ENCODE measurements around the gene ARMH4. TPM values are rescaled to one million over a fixed set of nuclear protein-coding genes. Genes with fewer than 3 reads are reported as not detected.

The ARMH4 gene
- total RNA-seq, 2 experiments from 2014 or later = 0.43 TPM; not detected in 1

DNA sequence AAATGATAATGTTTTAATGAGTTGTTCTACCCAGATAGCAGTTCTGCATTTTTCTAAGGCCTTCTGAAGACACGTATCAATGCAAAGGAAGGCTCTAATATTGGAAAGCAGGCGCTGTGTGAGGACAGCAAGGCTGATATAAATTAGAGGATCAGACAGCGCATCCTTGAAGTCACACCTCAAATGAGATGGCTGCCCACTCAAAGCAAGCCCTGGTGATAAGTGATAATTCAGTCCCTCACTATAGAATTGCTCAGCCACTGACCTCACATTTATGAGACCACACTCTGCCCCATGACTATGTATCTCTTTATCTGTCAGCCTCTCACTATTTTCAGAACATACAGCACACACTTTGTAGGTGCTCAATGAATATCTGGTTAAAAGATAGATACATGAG is 62.4 kb downstream of the ARMH4 start:
- Mint-ChIP-seq H3K4me3 (no peak overlapping the region), H3K36me3 (ENCODE audit: low read depth) (no peaks in the 10 kb centered on the region), H3K27ac (no peak overlapping the region), H3K27me3 (ENCODE audit: low read depth) (peaks cover 11% of the 10 kb centered on the region), H3K4me1 (ENCODE audit: low read depth) (no peaks in the 10 kb centered on the region), H3K9me3 (no peaks in the 10 kb centered on the region)
- CTCF ChIA-PET = interaction anchor here (0.6 to 1.6 kb wide), 2 partner anchors 16 to 179 kb away, joined by 3 read pairs; no protein-coding TSS in a partner anchor
- no peak for DNase-seq
- intact Hi-C loops (cut with micrococcal nuclease) = no loop called here

GRCh38 chr14:58088961-58089360 is 63.1 kb downstream of the ARMH4 start:
- Mint-ChIP-seq H3K36me3 (ENCODE audit: low read depth) (no peaks in the 10 kb centered on the region), H3K27me3 (ENCODE audit: low read depth) (peaks cover 12% of the 10 kb centered on the region), H3K9me3 (no peaks in the 10 kb centered on the region), H3K4me1 (ENCODE audit: low read depth) (no peaks in the 10 kb centered on the region), H3K4me3 (no peak overlapping the region), H3K27ac (no peak overlapping the region)
- intact Hi-C loops (cut with micrococcal nuclease) = no loop called here
- no peak for DNase-seq
- CTCF ChIA-PET = interaction anchor here (0.6 to 1.6 kb wide), 4 partner anchors 15 to 178 kb away, joined by 3 to 6 read pairs (median 3); no protein-coding TSS in a partner anchor

DNA sequence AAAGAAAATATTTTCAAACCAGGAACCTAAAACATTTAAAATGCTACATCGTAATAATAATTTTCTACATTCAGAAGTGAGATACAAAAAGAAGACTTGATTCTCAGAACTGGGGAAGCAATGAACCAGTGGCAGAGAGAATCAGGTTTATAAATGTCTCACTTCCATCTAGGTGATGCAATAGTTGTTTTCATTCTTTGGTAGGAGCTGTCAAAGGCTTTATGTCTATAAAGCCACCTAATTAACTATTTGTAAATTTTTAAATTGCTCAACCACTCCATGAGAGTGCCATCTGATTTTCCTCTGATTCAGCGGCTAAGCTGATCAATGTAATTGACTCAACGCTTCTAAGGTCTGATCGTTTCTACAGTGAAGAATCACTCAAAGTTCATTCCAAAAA is 66.1 kb downstream of the ARMH4 start:
- Mint-ChIP-seq H3K4me3 (no peak overlapping the region), H3K4me1 (ENCODE audit: low read depth) (peaks cover 6% of the 10 kb centered on the region), H3K27me3 (ENCODE audit: low read depth) (peaks cover 16% of the 10 kb centered on the region), H3K27ac (no peak overlapping the region), H3K36me3 (ENCODE audit: low read depth) (no peaks in the 10 kb centered on the region), H3K9me3 (no peaks in the 10 kb centered on the region)
- DNase-seq = no peak
- CTCF ChIA-PET = no interaction called here
- intact Hi-C loops (cut with micrococcal nuclease) = no loop called here

DNA sequence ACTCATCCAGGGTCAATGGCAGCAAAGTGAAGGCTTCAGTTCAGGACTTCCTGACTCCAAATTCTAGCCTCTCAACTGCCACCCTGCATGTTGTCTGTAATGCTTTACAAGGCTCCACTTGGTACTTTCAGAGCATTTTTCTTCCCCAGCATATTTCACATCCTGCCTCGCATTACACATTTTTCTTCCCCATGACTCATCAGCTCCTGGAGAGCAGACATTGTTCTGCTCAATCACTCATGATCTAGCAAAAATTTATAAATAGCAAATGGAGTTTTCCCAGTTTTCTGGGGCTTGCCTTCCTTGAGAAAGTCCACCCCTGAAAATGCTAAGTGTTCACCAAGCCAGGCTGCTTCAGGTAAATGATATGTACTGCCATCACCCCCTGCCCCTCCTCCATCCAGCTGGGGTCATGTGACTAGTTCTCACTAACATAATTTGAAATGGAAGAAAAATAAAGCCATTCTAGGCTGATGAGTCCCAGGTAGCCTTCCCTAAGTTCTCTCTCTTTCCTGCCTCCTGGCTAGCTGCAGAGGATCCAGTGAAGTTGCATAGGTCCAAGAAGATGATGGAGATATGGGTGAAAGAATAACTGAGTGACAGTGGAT is 69.4 kb downstream of the ARMH4 start:
- Mint-ChIP-seq H3K4me1 (ENCODE audit: low read depth) (peaks cover 6% of the 10 kb centered on the region), H3K4me3 (no peak overlapping the region), H3K27me3 (ENCODE audit: low read depth) (peaks cover 19% of the 10 kb centered on the region)

GRCh38 chr14:58082011-58082410 is 70.0 kb downstream of the ARMH4 start:
- Mint-ChIP-seq H3K4me3 (no peak overlapping the region), H3K27me3 (ENCODE audit: low read depth) (peaks cover 14% of the 10 kb centered on the region)
- CTCF ChIA-PET = interaction anchor here (1.5 to 1.8 kb wide), 2 partner anchors 9 to 10 kb away, joined by 5 to 6 read pairs; no protein-coding TSS in a partner anchor

More for the DNA sequence above, 69.4 kb downstream of the ARMH4 start:
- no peaks in the 10 kb centered on the region for H3K9me3 Mint-ChIP-seq
- intact Hi-C loops (cut with micrococcal nuclease) = no loop called here
- DNase-seq = no peak
- CTCF ChIA-PET = interaction anchor here (1.5 to 1.8 kb wide), 2 partner anchors 9 to 11 kb away, joined by 5 to 6 read pairs; no protein-coding TSS in a partner anchor
- no peaks in the 10 kb centered on the region for H3K36me3 Mint-ChIP-seq (ENCODE audit: low read depth)
- no peak overlapping the region for H3K27ac Mint-ChIP-seq

DNA sequence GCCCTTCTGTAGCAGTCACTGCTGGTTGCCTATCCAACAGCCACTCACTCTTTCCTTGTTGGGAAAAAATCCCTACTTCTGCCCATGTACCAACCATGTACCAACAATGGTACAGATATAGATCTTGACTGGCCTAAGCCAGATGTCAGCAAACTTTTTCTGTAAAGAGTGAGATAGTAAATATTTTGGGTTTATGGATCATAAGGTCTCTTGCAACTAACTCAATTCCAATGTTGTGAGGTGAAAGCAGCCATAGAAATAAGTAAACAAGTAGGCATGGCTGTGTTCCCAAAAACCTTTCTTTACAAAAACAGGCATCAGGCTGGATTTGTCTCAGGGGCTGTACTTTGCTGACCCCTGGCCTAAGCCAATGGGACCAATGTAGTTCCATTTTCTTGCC is 73.5 kb downstream of the ARMH4 start:
- no peak for DNase-seq
- no peaks in the 10 kb centered on the region for H3K9me3 Mint-ChIP-seq
- no peak overlapping the region for H3K27ac Mint-ChIP-seq
- H3K4me3 Mint-ChIP-seq = no peak overlapping the region
- intact Hi-C loops (cut with micrococcal nuclease) = no loop called here
- peaks cover 6% of the 10 kb centered on the region for H3K27me3 Mint-ChIP-seq (ENCODE audit: low read depth)
- H3K36me3 Mint-ChIP-seq (ENCODE audit: low read depth) = no peaks in the 10 kb centered on the region
- CTCF ChIA-PET = no interaction called here
- H3K4me1 Mint-ChIP-seq (ENCODE audit: low read depth) = peaks cover 6% of the 10 kb centered on the region

More at GRCh38 chr14:58082011-58082410, 70.0 kb downstream of the ARMH4 start:
- H3K27ac Mint-ChIP-seq = no peak overlapping the region
- intact Hi-C loops (cut with micrococcal nuclease) = no loop called here
- H3K36me3 Mint-ChIP-seq (ENCODE audit: low read depth) = no peaks in the 10 kb centered on the region
- no peak for DNase-seq
- H3K4me1 Mint-ChIP-seq (ENCODE audit: low read depth) = peaks cover 6% of the 10 kb centered on the region
- no peaks in the 10 kb centered on the region for H3K9me3 Mint-ChIP-seq

DNA sequence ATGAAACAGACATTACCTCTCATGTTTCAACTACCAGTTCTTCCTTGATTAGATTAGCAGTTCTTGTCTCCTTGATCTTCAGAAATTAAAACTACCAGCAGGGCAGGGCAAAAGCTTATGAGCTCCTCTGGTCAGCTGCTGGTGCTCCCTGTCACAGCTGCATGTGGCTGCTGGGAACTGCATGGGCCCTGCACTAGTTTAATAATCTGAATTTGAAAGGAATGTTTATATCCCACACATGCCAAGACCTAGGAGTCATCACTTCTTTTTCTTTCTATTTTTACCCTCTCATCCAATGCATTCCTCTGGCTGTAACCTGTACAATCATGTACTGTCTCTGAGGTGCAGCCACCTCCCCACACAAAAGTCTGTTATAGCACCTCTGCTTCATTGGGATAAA is 73.9 kb downstream of the ARMH4 start:
- Mint-ChIP-seq H3K27ac (no peak overlapping the region), H3K9me3 (no peaks in the 10 kb centered on the region), H3K4me1 (ENCODE audit: low read depth) (peaks cover 6% of the 10 kb centered on the region), H3K4me3 (no peak overlapping the region), H3K36me3 (ENCODE audit: low read depth) (no peaks in the 10 kb centered on the region), H3K27me3 (ENCODE audit: low read depth) (peaks cover 8% of the 10 kb centered on the region)
- CTCF ChIA-PET = no interaction called here
- DNase-seq = no peak
- intact Hi-C loops (cut with micrococcal nuclease) = no loop called here

GRCh38 chr14:58077621-58078020 is 74.4 kb downstream of the ARMH4 start:
- Mint-ChIP-seq H3K9me3 (no peaks in the 10 kb centered on the region), H3K4me3 (no peak overlapping the region), H3K27ac (no peak overlapping the region), H3K36me3 (ENCODE audit: low read depth) (no peaks in the 10 kb centered on the region), H3K27me3 (ENCODE audit: low read depth) (peaks cover 8% of the 10 kb centered on the region), H3K4me1 (ENCODE audit: low read depth) (peaks cover 6% of the 10 kb centered on the region)
- no peak for DNase-seq
- intact Hi-C loops (cut with micrococcal nuclease) = no loop called here
- CTCF ChIA-PET = no interaction called here

DNA sequence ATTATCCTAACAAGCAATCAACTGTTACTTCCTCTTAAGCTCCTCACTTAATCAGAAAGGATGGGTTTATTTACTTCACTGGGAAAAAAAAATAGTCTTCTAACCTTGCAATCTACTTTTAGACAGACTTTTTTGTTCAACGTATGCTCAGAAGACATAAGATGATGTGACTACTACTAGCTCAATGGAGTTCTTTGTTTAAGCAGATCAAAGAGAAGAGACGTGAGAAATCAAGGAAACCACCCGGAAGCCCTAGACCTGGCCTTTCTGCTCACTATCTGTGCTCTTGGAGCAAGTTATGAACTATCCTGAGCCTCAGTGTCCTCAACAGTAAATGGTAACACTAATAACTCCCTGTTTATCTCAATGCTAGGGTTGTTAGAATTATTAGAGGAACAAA is 78.5 kb downstream of the ARMH4 start:
- CTCF ChIA-PET = interaction anchor here (0.6 to 1.9 kb wide), 11 partner anchors 9 to 587 kb away, joined by 3 to 5 read pairs (median 3); no protein-coding TSS in a partner anchor
- intact Hi-C loops (cut with micrococcal nuclease) = loop anchor here (2.0 kb wide), 1 partner anchor 381 kb away; no protein-coding TSS in a partner anchor
- no peaks in the 10 kb centered on the region for H3K4me1 Mint-ChIP-seq (ENCODE audit: low read depth)
- H3K27me3 Mint-ChIP-seq (ENCODE audit: low read depth) = peaks cover 3% of the 10 kb centered on the region
- no peak for DNase-seq
- no peaks in the 10 kb centered on the region for H3K9me3 Mint-ChIP-seq
- no peaks in the 10 kb centered on the region for H3K36me3 Mint-ChIP-seq (ENCODE audit: low read depth)
- H3K4me3 Mint-ChIP-seq = no peak overlapping the region
- H3K27ac Mint-ChIP-seq = no peak overlapping the region

DNA sequence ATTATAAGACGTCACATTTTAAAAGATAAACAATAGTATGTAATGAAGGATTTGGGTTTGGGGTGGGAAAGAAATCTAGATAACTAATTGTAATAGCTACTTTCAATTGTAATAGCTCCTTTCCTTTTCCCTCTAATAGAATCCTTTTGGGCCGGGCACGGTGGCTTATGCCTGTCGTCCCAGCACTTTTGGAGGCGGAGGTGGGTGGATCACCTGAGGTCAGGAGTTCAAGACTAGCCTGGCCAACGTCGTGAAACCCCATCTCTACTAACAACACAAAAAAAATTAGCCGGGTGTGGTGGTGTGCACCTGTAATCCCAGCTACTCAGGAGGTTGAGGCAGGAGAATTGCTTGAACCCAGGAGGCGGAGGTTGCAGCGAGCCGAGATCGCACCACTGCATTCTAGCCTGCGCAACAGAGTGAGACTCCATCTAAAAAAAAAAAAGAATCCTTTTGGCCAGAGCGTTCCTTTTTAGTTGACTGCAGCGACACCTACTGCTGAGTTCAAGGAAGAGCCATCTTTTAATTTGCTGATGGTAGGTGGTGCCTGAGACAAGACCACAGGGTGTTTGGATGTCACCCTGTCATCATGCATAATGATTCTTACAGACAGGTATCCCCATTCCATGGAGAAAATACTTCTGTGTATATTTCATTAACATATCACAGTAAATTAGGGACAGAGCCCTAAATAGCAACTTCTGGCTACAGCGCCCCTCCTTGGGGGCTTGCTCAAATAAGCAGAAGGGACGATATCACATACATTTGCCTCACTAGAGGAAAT is 79.5 kb downstream of the ARMH4 start:
- Mint-ChIP-seq H3K4me3 (no peak overlapping the region), H3K36me3 (ENCODE audit: low read depth) (no peaks in the 10 kb centered on the region), H3K9me3 (no peaks in the 10 kb centered on the region), H3K27ac (no peak overlapping the region), H3K4me1 (ENCODE audit: low read depth) (no peaks in the 10 kb centered on the region), H3K27me3 (ENCODE audit: low read depth) (peaks cover 3% of the 10 kb centered on the region)
- DNase-seq = peak; percentile 71
- CTCF ChIA-PET = interaction anchor here (0.6 to 1.9 kb wide), 14 partner anchors 9 to 1582 kb away, joined by 3 to 9 read pairs (median 4); no protein-coding TSS in a partner anchor
- intact Hi-C loops (cut with micrococcal nuclease) = loop anchor here (1.0 to 2.0 kb wide), 4 partner anchors 380 to 1581 kb away; no protein-coding TSS in a partner anchor

DNA sequence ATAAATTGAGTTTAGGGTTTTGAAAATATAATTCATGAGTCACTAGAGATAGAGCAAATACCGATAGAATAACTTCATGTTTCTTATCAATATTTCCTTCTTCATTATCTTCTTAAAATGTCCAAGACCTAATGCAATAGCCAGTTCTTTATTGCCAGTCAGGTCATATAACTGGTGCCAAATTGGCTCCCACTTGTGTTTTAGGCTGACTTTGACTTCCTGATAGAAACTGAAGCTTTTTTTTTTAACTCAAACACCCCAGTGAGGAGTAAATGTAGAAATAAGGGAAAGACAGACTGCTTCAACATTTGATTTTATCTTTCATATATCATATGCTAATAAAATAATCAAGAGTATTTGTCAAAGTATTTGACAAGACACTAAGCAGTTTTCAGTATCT is 80.7 kb downstream of the ARMH4 start:
- Mint-ChIP-seq H3K4me1 (ENCODE audit: low read depth) (no peaks in the 10 kb centered on the region), H3K9me3 (no peaks in the 10 kb centered on the region), H3K36me3 (ENCODE audit: low read depth) (no peaks in the 10 kb centered on the region), H3K27ac (no peak overlapping the region), H3K27me3 (ENCODE audit: low read depth) (peaks cover 3% of the 10 kb centered on the region), H3K4me3 (no peak overlapping the region)
- intact Hi-C loops (cut with micrococcal nuclease) = no loop called here
- CTCF ChIA-PET = interaction anchor here (1.1 to 1.4 kb wide), 4 partner anchors 9 to 583 kb away, joined by 6 to 9 read pairs (median 6); no protein-coding TSS in a partner anchor
- DNase-seq = no peak

GRCh38 chr14:58068306-58068705 is 83.7 kb downstream of the ARMH4 start:
- CTCF ChIA-PET = no interaction called here
- H3K4me3 Mint-ChIP-seq = no peak overlapping the region
- peaks cover under 1% of the 10 kb centered on the region for H3K27me3 Mint-ChIP-seq (ENCODE audit: low read depth)
- no peaks in the 10 kb centered on the region for H3K9me3 Mint-ChIP-seq
- no peak for DNase-seq
- H3K27ac Mint-ChIP-seq = no peak overlapping the region
- no peaks in the 10 kb centered on the region for H3K4me1 Mint-ChIP-seq (ENCODE audit: low read depth)
- intact Hi-C loops (cut with micrococcal nuclease) = no loop called here
- no peaks in the 10 kb centered on the region for H3K36me3 Mint-ChIP-seq (ENCODE audit: low read depth)
